T-helper 9 cell (primary cell): ENCODE data around the gene GBGT1.

Experiments used
- DNase-seq: peaks from one replicate; pipeline ENCODE4 v3.0.0-alpha.2; 2020

The GBGT1 gene

DNA sequence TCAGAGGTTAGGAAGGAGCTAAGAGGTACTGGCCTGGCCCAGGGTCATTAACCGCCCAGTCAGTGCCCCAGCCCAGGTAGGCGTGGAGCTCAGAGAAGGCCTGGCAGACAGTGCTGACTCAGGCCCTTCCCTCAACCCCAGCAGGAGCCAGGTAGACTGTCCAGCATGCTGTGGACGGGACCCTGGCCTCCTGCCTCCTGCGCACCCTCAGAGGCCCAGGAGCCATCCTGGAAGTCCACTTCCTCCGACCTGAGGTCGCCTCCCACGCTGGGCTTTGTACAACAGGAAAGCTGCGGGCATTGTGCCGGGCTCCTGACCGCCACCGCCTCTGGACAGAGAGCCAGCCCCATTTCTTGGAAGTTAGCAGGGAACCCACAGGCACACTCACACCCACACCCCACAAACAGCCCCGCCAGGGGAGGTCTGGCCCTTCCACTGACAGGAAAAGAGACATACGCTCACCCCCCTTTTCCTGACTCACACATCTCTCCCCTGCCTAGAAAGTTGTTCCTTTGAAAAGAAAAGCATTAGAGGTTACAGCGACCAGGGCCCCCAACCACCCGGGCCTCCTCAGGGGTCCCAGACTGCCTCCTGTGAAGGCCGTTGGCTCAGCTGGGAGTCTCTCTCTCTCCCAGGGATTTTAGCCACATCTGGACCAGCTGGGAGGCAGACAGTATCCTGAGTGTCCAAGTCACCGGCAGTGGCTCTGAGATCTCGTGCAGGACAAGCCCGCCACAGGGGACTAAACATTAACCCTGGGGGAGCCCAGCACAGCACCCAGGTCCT, 50.4 kb downstream of the GBGT1 start:
- no peak for DNase-seq

GRCh38 chr9:133112663-133113026, 51.1 kb downstream of the GBGT1 start:
- DNase-seq = peak; percentile 43

- DNase-seq = no peak
Observed at GRCh38 chr9:133111808-133112662, 51.7 kb downstream of the GBGT1 start.

- no peak for DNase-seq
Observed at GRCh38 chr9:133109931-133110650, 53.6 kb downstream of the GBGT1 start.

DNA sequence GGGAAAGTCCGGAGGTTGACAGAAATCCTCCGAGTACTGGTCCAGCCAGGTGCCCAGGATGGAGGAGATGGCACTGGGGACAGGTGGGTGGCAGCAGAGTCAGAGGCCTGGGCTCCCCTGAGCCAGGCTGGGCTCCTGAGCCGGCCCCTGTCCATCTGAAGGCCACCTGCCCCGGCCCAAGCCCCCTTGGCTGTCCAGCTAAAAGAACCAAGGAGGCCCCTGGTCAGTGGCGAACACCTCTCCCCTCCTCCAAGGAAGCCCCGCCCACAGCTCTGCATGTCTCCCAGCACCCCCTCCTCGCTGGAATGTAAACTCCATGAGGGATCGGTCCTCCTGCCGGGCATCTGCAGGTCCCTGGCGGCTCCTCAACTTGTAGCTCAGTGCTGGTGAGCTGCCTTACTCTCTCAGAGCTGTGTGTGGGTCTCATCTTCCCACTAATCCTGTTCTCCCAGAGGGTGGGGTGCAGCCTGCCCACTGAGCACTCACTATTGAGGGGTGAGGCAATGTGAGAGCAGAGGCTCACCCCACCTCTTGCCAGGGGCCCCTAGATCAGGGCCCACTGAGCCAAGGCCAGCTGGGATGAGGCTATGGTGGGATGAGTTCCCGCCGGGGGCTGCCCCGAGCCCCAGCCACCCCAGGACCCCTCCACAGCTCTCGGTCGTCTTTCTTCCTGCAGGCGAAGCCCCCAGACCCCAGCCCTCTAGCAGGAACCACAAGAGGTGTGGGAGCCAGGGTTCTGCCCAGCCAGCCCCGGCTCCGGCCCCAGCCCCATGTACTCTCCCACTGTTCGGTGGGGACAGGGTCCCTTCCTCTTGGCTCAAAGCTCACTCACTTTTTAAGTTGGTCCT, 54.7 kb downstream of the GBGT1 start:
- no peak for DNase-seq

DNA sequence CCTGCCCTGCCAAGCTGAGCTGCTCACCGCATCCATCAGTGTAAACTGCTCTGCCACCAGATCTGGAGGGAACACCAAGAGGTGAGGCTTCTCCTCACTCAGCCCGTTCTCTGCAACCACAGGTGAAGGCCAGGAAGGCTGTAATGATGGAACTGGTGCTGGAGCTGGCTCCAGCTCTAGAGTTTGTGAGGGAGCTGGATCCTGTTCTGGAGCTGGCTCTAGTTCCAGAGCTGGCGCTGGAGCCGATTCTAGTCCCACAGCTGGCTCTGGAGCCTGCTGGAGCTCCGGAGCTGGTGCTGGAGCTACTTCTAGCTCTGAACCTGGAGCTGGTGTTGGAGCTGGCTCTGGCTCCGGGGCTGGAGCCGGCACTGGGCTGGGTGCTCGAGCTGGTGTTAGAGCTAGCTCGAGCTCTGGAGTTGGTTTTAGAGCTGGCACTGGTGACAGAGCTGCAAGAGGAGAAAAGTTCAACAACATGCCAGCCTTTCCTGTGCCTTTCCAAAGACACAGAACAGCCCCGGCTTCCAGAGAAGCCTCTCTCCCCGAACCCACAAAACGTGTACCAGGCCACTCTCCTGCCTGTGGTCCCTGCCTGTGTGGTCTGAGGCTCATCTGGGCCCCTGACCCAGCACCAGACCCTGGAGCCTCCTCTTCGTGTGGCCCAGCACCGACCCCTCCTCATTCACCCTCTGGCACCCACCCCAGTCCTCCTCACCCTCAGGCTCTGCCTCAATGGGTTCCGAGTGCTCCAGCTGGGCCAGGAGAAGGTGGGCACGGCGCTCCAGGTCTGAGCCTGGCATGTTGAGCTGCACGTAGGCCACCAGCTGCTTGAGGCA, 55.5 kb downstream of the GBGT1 start:
- no peak for DNase-seq

DNA sequence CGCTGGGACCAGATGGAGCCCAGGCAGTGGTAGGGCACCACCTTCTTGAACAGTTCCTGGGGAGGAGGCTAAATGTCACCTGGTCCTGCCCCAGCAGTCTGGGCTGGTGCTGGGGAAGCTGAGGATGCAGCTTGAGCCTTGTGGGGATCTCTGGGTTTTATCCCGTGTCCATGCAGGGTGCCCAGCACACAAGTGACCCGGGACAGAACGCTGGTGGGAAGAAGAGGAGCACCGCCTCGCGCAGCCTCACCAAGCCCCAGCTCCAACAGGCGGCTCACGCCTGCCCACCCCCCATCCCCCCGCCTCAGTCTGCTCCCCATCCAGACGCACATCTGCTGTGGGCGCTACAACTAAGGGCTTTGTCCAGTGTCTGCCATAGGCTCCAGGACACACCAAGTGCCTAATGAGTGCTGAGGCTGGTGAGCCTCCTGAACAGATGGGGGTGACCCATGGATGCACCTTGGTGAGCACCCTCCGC, 56.4 kb downstream of the GBGT1 start:
- no peak for DNase-seq

GRCh38 chr9:133106511-133107244, 57.0 kb downstream of the GBGT1 start:
- no peak for DNase-seq

DNA sequence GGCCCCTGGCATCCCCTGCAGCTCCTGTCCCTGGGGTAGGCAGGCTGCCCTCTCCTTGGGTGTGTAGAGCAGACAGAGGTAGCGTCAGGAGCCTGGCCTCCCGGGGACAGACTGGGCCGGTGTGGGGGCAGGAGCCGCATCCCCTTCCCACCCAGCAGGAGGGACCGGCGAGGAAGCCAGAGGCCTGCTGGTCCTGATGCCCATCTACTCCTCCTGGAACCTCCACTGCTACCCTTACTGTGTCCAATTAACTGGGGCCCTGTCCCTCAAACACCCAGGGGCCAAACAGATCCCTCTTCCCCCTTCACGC, 58.3 kb downstream of the GBGT1 start:
- no peak for DNase-seq

DNA sequence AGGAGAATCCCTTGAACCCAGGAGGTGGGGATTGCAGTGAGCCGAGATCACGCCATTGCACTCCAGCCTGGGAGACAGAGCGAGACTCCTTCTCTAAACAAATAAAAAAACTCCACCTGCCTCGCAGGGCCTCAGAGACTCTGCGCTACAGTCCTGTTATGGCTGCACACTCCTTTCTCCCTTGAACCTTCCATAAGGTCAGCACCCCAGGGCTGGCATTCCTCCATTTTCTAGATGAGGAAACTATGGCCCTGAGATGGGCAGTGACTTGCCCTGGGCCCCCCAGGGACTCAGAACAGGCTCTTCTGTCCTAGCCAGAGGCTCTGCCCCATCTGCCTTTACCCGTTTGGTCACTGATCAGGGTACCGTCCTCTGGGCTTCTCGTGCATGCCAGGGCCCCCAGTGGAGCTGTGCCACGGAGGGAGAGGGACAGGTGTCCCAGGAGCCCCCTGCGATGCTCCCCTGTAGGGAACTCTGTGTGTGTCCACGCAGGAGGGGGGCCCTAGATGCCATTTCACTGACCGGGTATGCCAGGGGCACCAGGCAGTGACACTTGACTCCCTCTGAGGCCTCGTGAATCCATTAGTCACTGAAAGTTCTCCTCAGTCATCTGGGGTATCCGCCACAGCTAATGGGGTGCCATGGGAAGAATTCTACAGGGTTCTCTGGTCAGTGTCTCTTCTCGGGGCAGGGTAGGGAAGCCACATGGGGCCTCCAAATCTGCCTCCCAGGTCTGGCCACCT, 58.8 kb downstream of the GBGT1 start:
- no peak for DNase-seq

- DNase-seq = no peak
Observed at GRCh38 chr9:133103987-133104505, 59.7 kb downstream of the GBGT1 start.

- peak; percentile 55 for DNase-seq
Observed at GRCh38 chr9:133103183-133103986, 60.3 kb downstream of the GBGT1 start.
